Panc1 (cell line): ENCODE results near the gene BDP1. TPM values are rescaled to one million over a fixed set of nuclear protein-coding genes. Genes with fewer than 3 reads are reported as not detected.
"Not testable (repeated sequence)": the region's sequence is repeated elsewhere in the genome, so short reads cannot be mapped to it uniquely, and the experiment has no call there.

Experiments
- ATAC-seq: fragments of 200-7000 bp; cut with Tn5 transposase; 2 replicates; pipeline ENCODE4 v1.9.1; 2020; ENCODE audit warnings: mild to moderate bottlenecking, moderate library complexity
- BruUV-seq: library from RNA; stranded (reverse); fragments of 400-500 nt; replicated peaks from 2 replicates; lab custom pipeline; 2021; lab: Mats Ljungman, UMichigan
- CTCF ChIA-PET: fragments of 300-600 bp; sonication (Branson Sonifier 250); formaldehyde crosslinking; loops from one replicate; lab custom pipeline; 2022; ENCODE audit warnings: antibody characterized with exemption; lab: Charles Lee
- POLR2A ChIA-PET: fragments of 300-600 bp; sonication (Branson Sonifier 250); formaldehyde crosslinking; loops from one replicate; lab custom pipeline; 2022; ENCODE audit warnings: antibody characterized with exemption; lab: Charles Lee
- DNase-seq: peaks from one replicate; pipeline ENCODE4 v3.0.0-alpha.2; 2010; ENCODE audit warnings: low read depth, low spot score
- H3K27ac ChIP-seq: 2 replicates; pipeline ENCODE4 v1.5.1; 2011; ENCODE audit warnings: mild to moderate bottlenecking, low read length, inconsistent platforms
- H3K27me3 ChIP-seq: fragments of 200-500 bp; sonication (Bioruptor generic); 2 replicates; pipeline ENCODE4 v1.6.0; 2014; ENCODE audit warnings: low read length, inconsistent platforms; ENCODE audit not compliant: control insufficient read depth, insufficient read depth
- H3K36me3 ChIP-seq: fragments of 200-500 bp; sonication (Bioruptor generic); 2 replicates; pipeline ENCODE4 v1.5.1; 2014; ENCODE audit warnings: inconsistent platforms, mild to moderate bottlenecking, low read length, moderate library complexity; ENCODE audit not compliant: control insufficient read depth, insufficient read depth
- H3K4me1 ChIP-seq: 2 replicates; pipeline ENCODE4 v1.5.1; 2011; ENCODE audit warnings: inconsistent platforms, mild to moderate bottlenecking, low read length, moderate library complexity; ENCODE audit not compliant: control insufficient read depth, insufficient read depth
- H3K4me3 ChIP-seq, 2 experiments: 2 replicates each; pipeline ENCODE4 v1.5.1; 2011 to 2012; ENCODE audit warnings: low read depth in 2 of 2, low read length in 2 of 2, mild to moderate bottlenecking in 2 of 2, inconsistent platforms in 1 of 2, moderate library complexity in 1 of 2
- H3K9me3 ChIP-seq: fragments of 200-500 bp; sonication (Bioruptor generic); 2 replicates; pipeline ENCODE4 v1.5.1; 2014; ENCODE audit warnings: low read depth, mild to moderate bottlenecking, inconsistent platforms, low read length, moderate library complexity; ENCODE audit not compliant: control insufficient read depth, insufficient read depth
- CTCF ChIP-seq: fragments of 450-650 bp; IDR thresholded peaks from 2 replicates; pipeline ENCODE4 v1.5.1; 2017; ENCODE audit warnings: mild to moderate bottlenecking
- POLR2AphosphoS5 ChIP-seq: IDR thresholded peaks from 2 replicates; pipeline ENCODE4 v1.6.1; 2012; ENCODE audit warnings: mild to moderate bottlenecking, low read depth, low read length, moderate library complexity
- REST ChIP-seq, 2 experiments: IDR thresholded peaks; 2 replicates each; pipeline ENCODE4 v1.6.1; 2011 to 2012; ENCODE audit warnings: low read depth in 2 of 2, control low read depth in 1 of 2, low read length in 1 of 2, mild to moderate bottlenecking in 1 of 2, moderate library complexity in 1 of 2; ENCODE audit not compliant: insufficient read depth in 1 of 2
- SIN3A ChIP-seq: IDR thresholded peaks from 2 replicates; pipeline ENCODE4 v1.6.1; 2012; ENCODE audit warnings: low read depth, mild to moderate bottlenecking, low read length, moderate library complexity, borderline replicate concordance; ENCODE audit not compliant: insufficient read depth
- TCF7L2 ChIP-seq: IDR thresholded peaks from 2 replicates; pipeline ENCODE4 v1.6.1; 2011; ENCODE audit warnings: mild to moderate bottlenecking, low read depth, low read length, inconsistent platforms
- in situ Hi-C: cut with HindIII; loops from 2 replicates; pipeline ENCODE4 v1.10.0; 2016; ENCODE audit warnings: low sequenced_read_pairs, low pct_unique_long_range_greater_than_20kb
- intact Hi-C: fragments of 100-400 bp; cut with micrococcal nuclease; formaldehyde crosslinking; loops from one replicate; pipeline ENCODE4 v1.10.0; 2022; ENCODE audit not compliant: unreplicated experiment
- total RNA-seq: library from RNA; stranded (reverse); gene quantifications from one replicate; pipeline ENCODE4 v1.2.1, GENCODE V29; 2021; ENCODE audit not compliant: unreplicated experiment

BDP1 gene
- total RNA-seq, 1 experiment from 2014 or later = 30.7 TPM

- Histone ChIP-seq H3K27me3 (no peaks in the 10 kb centered on the region), H3K4me3 (no peak overlapping the region), H3K4me1 (no peaks in the 10 kb centered on the region), H3K9me3 (no peaks in the 10 kb centered on the region), H3K27ac (no peak overlapping the region), H3K36me3 (peaks cover 38% of the 10 kb centered on the region)
- in situ Hi-C loops = no loop called here
- no TSS peak for BruUV-seq
- intact Hi-C loops = loop anchor here (10.0 kb wide), 1 partner anchor 262 kb away; no protein-coding TSS in a partner anchor
- TF ChIP-seq REST (IDR thresholded peaks at IDR 0.05; ENCODE audit: insufficient read depth in 1 of 2, low read depth in 2 of 2, low read length in 1 of 2) (no peak), TCF7L2 (no peak), SIN3A (no peak), CTCF (no peak), POLR2AphosphoS5 (no peak)
- CTCF ChIA-PET = no interaction called here
- no peak for DNase-seq
- ATAC-seq = no peak
- POLR2A ChIA-PET = no interaction called here
Measured at GRCh38 chr5:71492817-71493615, 37.6 kb downstream of the BDP1 start.

- intact Hi-C loops = loop anchor here (10.0 kb wide), 1 partner anchor 261 kb away; no protein-coding TSS in a partner anchor
- H3K9me3 ChIP-seq, H3K27me3 ChIP-seq, CTCF ChIA-PET, ATAC-seq, H3K4me3 ChIP-seq, in situ Hi-C loops, H3K27ac ChIP-seq, H3K4me1 ChIP-seq, DNase-seq, BruUV-seq: not testable (repeated sequence)
- POLR2A ChIA-PET = interaction anchor here (0.6 kb wide), 1 partner anchor 40 kb away, joined by 3 read pairs; no protein-coding TSS in a partner anchor
- H3K36me3 ChIP-seq = peaks cover 35% of the 10 kb centered on the region
Measured at GRCh38 chr5:71494202-71494601, 38.8 kb downstream of the BDP1 start.

- intact Hi-C loops = loop anchor here (10.0 kb wide), 1 partner anchor 256 kb away; no protein-coding TSS in a partner anchor
- H3K4me3 ChIP-seq, H3K9me3 ChIP-seq, CTCF ChIA-PET, POLR2A ChIA-PET, ATAC-seq, H3K4me1 ChIP-seq, in situ Hi-C loops, H3K27ac ChIP-seq, BruUV-seq, DNase-seq, H3K27me3 ChIP-seq: not testable (repeated sequence)
- H3K36me3 ChIP-seq = peaks cover 27% of the 10 kb centered on the region; the same call in 1 of the 2 replicates
Measured at GRCh38 chr5:71498756-71499155, 43.3 kb downstream of the BDP1 start.
